HG03025 (cell line): ENCODE data around the gene HJV.
"Not testable (repeated sequence)": the region's sequence is repeated elsewhere in the genome, so short reads cannot be mapped to it uniquely, and the experiment has no call there.

Experiments used
- ATAC-seq: cut with Tn5 transposase; IDR thresholded peaks from one replicate; pipeline ENCODE4 v1.9.1; 2021; ENCODE audit warnings: mild to moderate bottlenecking, moderate library complexity; ENCODE audit not compliant: unreplicated experiment, low FRiP score

The HJV gene, protein sequence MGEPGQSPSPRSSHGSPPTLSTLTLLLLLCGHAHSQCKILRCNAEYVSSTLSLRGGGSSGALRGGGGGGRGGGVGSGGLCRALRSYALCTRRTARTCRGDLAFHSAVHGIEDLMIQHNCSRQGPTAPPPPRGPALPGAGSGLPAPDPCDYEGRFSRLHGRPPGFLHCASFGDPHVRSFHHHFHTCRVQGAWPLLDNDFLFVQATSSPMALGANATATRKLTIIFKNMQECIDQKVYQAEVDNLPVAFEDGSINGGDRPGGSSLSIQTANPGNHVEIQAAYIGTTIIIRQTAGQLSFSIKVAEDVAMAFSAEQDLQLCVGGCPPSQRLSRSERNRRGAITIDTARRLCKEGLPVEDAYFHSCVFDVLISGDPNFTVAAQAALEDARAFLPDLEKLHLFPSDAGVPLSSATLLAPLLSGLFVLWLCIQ

DNA sequence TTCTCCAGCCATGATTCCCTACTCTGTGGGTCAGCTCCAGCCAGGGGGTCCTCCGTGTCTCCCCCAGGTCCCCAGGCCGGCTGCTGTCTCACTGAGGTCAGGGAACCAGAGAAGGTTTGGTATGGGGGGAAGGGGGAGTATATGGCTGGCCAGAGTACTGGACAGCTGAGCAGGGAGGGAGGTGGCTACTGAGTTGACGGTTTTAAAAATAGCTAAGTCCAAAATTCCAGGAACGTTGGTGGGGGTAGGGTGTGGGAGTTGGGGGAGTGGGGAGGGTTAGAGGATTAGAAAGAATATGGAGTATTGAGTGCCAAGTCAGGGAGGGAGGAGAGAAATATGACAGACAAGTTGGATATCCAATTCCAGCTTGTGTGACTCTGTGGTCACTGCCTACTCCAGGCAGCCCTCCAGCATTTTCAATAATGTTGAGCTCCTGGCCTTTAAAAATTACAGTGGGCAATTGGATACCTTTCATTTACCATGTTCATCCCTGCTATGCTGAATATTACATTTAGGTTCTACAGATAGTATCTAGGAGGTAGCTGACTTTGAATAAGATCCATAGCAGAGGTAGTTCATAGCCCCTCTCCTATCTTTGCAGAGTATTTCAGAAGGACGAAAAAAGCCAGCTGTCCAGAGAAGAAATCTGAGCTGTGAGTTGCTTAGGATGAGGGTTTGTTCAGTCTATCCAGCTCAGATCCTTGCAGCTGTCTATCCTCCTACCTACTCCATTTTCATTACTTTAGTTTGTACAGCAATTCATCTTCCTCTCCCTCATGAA lies at the start of gene HJV:
HJV (minus strand) TSS at position 114 of the 781 bp plus-strand sequence. CDS start 1,504 bp downstream, outside the sequence.
- no peak for ATAC-seq

DNA sequence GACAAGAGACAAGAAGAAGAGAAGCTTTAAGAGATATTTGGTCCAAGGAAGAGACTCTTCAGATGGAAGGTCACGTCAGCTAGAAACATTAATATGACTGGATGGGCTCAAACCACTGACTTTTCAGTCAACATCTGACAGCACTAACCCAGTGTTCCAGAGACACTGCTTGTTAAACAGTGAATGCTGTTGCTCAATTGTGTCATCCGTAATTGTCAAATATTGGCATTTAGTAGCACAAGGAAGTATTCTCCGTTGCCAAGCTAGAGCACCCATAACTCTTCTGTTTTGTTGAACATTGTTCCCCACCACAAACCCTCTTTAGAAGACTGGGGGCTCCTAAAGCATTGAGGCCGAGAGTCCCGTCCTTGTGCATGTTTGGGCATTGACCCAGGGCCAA lies 37.6 kb upstream of the HJV start:
- not testable (repeated sequence) for ATAC-seq

DNA sequence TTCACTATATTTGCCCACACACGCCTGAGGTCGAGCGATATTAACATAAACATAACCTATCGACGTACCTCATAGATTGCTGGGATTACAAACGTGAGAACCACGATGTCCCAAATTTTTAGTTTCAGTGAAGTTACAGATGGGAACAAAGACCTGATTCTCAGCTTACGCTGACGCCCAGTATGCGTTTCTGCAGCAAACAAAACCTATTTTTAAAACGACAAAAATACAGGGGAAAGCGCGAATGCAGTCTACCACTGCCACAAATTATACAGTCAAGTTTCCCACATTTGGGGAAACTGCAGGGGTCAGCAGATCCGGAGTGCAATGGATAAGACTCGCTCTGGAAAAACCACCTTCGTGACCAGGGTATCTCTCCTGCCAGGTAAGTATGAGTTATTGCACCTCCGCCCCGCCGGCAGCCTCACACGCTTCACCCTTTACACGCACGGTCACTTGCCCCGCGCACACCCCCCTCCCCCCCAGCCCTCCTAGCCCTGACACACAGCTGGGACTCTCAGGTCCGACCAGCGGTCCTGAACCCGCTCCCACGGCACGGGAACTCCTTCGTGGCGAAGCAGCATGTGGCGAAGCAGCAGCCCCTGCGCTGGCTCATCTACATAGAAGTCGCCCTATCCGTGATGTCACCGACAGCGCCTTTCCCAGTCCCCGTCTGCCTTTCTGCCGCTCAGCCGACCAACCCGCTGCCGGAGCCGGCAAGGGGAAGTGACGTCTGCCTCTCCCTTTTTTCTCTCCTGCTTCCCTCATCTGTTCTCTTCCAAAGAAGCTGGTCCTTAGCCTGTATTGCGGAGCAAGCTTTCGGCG lies 30.5 kb upstream of the HJV start:
- ATAC-seq: peak; percentile 53

DNA sequence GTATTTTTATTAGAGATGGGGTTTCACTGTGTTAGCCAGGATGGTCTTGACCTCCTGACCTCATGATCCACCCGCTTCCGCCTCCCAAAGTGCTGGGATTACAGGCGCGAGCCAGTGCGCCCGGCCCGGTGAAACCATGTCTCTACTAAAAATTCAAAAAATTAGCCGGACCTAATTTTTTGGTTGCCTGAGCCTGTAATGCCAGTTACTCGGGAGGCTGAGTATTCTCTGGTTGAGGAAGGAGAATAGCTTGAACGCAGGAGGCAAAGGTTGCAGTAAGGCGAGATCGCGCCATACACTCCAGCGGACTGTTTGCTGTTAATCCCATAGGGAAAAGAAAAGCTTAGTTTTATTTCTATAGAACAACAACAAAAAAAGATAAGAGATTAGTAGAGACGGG lies 29.9 kb upstream of the HJV start:
- peak; percentile 21 for ATAC-seq

DNA sequence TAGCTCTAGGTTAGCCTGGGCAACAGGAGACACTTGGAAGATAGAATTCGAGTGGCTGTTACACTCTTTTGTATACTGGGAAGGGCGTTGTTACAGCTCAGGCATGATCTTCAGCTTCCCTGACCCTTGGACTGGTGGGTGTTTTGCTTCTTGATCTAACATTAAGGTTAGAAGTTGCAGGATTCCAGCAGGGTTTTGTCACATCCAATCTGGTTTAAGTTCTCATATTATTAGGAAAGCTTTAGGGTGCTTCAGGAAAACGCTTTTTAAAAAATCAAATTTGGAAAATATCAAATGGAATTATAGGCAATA lies 29.1 kb upstream of the HJV start:
- not testable (repeated sequence) for ATAC-seq

DNA sequence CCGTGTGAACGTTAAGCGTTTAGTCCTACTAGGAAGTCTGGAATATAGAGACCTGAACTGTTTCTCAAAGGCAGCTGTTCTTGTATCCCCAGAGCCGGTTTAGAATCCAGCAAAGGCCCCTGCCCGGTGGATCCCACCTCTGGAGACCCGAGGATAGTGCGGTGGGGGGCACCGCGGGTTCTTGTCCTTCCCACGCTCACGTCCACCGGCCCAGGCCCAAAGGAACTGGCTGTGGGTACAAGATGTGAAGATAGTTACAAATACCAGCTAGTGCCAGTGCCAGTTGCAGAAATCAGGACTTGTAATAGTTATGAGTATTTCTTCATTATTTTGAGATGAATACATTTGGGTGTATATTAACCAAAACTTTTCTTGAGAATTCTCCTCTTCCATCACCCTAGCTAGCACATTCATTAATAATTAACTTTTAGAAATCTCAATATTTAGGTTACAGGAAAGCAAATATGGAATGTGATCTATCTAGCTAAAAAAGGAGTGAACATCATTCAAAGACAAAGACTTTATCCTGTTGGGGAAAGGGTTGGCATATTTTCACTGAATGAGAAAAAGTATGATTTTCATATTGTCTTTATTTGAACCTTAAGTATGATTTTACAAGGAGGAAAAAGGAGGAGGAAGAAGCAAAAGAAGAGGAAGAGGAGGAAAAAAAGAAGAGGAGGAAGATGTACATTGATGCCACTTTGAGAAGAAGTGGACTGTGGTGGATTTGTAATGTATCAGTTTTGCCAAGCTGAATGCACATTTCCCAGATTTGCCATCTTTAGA lies 28.5 kb upstream of the HJV start:
- ATAC-seq: not testable (repeated sequence)

DNA sequence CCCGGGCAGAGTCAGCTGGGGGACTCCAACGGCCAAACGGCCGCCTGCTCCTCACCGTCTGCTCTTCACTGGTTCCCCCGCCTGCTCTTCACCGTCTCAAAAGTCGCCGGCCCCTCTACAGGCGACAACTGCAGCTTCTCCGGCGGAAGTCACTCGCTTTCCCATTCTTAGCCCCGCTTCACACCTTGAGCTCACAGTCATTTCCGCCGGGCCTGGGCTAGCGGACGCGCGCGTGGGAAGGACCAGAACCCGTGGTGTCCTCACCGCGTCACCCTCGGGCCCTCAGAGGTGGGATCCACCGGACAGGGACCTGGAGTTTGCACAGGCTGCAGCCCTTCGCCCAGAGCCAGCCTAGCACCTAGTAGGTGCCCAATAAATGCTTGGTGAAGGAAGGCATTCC lies 27.9 kb upstream of the HJV start:
- ATAC-seq: no peak

DNA sequence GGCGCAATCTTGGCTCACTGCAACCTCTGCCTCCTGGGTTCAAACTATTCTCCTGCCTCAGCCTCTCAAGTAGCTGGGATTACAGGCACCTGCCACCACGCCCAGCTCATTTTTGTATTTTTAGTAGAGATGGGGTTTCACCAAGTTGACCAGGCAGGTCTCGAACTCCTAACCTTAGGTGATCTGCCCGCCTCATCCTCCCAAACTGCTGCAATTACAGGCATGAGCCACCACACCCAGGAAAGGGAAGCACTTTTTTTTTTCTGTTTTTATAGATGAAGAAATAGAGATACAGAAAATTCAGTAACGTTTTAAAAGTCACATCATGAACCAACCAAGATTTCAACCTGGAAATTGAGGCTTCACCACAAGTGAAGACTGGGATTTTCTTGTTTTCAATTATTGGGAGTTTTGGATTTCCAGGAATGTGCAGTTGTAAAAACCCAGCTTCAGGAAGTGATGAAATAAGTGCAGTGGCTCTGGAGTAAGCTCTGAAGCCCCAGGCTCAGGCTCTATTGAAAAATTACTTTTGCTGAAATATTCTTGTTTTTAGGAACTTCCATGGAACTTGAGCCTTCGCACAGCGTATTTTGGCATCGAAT lies 27.1 kb upstream of the HJV start:
- ATAC-seq: not testable (repeated sequence)

DNA sequence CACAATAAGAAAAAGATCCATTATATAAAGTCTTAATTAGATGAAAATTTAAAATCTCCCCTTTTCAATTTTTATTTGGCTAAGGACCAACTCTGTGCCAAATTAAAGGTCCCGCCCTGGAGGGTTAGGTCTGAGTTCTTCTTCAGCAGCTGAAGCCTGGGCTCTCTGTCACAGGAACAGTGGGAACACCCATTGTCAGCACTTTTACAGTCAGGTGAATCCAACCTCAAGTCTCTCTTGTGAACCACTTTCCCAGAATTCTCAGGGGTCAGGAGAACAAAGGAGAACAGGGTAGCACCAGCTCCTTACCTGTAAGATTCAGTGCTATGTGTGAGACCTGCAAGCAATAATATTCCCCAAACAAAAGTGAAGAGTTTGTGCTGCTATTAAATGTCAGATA lies 25.1 kb upstream of the HJV start:
- no peak for ATAC-seq

DNA sequence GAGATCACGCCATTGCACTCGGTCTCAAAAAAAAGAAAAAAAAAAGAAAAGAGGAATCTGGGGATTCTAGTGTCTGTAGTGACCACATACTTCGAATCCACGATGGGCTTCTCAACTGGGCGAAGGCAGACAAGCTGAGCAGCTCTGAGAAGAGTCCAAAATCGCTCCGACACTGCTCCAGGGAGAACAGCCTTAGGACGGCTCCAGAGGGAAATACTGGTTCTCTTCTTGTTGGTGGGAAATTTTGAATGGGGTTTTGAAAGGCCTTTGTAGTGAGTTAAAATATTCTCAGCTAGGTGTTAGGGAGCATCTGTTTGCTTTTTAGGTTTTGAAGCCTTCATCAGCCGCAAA lies 18.3 kb upstream of the HJV start:
- no peak for ATAC-seq

DNA sequence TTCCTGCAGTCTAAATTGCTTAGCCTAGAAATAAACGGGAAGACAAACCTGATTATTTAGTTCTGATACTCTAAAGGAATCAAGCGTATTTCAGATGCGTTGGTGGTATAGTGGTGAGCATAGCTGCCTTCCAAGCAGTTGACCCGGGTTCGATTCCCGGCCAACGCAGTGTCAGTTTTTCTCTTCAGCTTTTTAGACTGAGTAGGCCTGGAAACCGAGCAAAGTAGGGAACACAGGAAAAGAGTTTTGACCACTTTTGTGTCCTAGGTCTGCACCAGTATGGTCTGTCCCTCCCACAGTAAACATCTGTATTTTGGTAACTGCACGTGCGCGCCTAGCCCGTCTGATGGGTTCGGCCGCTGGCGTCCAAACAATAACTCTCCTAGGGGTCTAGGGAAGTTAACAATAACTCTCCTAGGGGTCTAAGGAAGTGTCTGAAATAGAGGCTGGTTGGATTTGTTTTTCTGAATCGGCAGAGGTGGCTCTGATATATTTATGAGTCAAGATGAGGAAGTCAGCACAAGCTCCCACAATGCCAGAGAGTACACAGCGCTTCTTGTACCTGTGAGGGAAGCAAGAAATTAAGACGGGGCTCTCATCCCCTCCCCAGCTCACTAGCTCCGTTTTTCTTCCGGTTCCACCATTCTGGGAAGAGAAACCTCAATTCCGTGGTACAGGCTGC lies 15.6 kb upstream of the HJV start:
- ATAC-seq: peak; percentile 27

DNA sequence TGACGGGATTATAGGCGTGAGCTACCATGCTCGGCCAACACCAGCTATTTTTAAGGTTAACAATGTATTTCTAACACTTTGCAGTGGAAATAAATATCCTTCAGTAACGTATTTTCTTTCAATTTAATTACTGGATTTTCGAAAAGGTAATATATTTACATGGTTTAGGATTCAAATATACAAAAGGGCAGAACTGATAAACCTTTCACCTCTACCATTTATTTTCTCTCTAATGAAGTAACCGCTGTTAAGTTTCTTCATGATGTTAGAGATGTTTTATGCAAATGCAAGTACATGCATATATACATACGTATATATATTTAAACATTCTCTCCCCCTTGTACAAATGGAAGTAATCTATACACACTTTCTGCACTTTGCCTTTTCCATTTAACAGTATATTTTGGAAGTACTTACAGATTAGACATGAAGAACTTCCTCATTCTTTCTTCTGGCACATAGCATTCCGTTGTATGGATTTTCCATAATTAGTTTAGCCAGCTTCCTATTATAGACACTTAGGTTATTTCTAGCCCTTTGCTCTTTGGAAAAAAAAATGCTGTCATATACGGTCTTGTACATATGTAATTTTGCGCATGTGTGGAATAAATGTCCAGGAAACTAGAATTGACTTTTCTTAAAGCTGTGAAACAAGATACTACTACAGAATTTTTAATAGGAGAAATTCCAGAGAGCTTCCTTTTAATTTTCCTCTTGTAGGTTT lies 14.9 kb upstream of the HJV start:
- no peak for ATAC-seq

DNA sequence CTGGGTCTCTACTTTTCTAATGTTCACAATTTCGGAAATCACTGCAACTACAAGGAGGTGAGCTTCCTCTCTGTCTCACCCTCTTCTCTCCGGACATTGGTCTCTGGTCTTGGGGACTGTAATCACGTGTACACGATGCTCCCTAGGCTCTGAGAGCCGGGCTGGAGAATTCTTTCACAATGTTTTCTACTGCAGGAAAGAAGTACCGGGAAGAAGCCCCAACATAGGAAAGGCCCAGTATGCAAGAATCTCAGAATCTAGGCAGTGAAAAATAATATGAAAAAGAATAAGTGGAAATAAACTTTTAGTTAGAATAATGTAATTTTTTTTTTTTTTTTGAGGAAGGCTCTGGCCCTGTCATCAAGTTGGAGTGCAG lies 13.5 kb upstream of the HJV start:
- no peak for ATAC-seq

DNA sequence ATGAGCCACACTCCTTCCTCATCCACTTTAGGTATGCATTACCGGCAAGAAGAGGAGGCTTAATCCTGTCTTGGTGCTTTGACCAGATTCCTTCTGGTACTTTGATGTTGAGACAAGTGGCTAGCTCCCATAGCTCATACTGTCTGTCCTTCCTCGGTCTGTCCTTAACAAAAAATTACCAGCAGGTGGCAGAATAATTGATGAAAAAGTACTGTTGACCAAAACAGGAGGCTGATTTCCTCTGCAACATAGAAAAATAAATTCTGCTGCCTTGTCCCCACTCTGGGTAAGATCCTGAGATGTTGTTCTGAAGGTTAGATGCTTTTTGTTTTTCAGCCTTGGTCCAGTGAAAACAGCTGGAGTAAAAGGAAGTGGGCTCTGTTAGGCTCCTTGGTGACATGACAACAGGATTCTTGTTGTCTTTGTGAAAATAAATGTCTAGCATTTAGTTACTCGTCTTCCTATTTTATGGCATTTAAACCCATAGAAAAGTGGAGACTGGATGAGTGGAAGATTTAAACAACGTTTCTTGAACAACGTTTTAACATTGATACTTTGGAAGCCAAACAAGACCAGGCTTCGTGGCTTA lies 11.2 kb upstream of the HJV start:
- ATAC-seq: no peak

DNA sequence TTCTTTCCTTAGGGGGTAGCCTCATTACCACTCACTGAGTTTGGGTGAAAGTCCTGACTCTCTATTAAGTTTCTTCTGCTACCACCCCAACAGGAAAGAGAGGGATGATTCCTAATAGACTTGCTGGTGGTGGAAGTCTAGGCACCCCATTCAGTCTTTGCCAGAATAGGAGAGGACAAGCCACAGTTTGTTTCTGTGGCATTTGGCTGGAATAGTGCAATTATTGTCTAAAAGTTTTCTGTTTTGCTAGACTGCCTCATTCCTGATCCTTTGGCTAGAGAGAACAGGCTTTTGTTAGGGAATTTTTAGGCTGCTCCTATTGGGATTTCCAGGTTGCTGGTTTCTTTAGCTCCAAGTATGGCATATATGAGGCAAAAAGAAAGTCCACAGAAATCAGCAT lies 9.9 kb upstream of the HJV start:
- no peak for ATAC-seq

DNA sequence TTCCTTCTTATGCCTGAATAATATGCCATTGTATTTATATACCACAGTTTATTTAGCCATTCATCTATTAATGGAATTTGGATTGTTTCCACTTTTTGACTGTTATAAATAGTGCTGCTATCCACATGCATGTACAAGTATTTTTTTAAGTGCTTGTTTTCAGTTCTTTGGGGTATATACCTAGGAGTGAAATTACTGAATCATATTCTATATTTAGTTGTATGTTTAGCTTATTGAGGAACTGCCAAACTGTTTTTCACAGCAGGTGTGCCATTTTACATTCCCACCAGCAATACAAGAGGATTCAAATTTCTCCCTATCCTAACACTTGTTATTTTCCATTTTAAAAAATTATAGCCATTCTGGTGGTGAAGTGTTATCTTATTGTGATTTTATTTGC lies 7.6 kb upstream of the HJV start:
- no peak for ATAC-seq

DNA sequence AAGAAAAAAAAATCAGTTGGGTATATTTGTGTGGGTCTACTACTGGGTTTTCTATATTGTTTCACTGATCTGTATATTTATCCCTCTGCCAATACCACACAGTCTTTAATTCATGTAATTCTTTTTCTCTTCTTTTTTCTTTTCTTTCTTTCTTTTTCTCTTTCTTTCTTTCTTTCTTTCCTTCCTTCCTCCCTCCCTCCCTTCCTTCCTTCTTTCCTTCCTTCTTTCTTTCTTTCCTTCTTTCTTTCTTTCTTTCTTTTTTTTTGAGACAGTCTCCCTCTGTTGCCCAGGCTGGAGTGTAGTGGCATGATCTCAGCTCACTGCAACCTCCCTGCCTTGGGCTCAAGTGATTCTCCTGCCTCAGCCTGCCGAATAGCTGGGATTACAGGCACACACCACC lies 5.1 kb upstream of the HJV start:
- not testable (repeated sequence) for ATAC-seq

DNA sequence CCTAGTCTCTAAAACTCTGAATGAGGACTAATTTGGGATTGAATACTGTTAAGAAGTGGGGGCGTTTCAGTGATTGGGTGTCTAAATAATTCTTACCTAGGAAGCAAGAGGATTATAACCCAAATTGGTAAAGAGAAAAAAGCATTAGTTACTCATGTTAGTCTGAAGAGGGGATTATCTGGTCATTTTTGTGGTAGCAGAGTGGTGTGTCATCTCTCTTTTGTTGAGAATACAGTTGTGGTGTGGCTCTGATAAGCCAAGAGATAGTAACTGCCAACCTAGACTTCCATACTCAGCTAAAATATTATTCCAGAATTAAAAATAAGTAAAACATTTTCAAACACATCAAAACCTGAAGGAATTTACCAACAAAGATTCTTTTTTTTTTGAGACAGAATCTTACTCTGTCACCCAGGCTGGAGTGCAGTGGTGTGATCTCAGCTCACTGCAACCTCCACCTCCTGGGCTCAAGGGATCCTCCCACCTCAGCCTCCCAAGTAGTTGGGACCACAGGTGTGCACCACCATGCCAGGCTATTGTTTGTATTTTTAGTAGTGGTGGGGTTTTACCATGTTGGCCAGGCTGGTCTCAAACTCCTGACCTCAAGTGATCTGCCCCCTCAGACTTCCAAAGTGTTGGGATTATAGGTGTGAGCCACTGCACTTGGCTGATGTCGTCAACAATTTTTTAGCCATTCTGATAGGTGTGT lies 4.4 kb upstream of the HJV start:
- ATAC-seq: not testable (repeated sequence)
